Measurements from ENCODE around the gene SYNRG.

- TF ChIP-seq CTCF (tag by site-specific recombination; IDR thresholded peaks at IDR 0.05) (no peak), ZNF707 (tag by site-specific recombination; IDR thresholded peaks at IDR 0.05) (no peak), SP7 (tag by site-specific recombination; IDR thresholded peaks at IDR 0.05) (no peak), ZNF16 (tag by site-specific recombination; IDR thresholded peaks at IDR 0.05; ENCODE audit: low read depth) (no peak), ZNF571 (tag by site-specific recombination; IDR thresholded peaks at IDR 0.05) (no peak), ZNF146 (tag by site-specific recombination; IDR thresholded peaks at IDR 0.05) (no peak)
These were observed 63.7 kb downstream of the SYNRG start for GRCh38 chr17:37545486-37545885.
